HG03354 (cell line): ENCODE data around the gene CENPI.
"Not testable (repeated sequence)": the region's sequence is repeated elsewhere in the genome, so short reads cannot be mapped to it uniquely, and the experiment has no call there.

Experiments used
- ATAC-seq: cut with Tn5 transposase; IDR thresholded peaks from one replicate; pipeline ENCODE4 v1.9.1; 2021; ENCODE audit warnings: mild to moderate bottlenecking; ENCODE audit not compliant: unreplicated experiment, poor library complexity, severe bottlenecking

CENPI gene

GRCh38 chrX:101097546-101098453, at the start of gene CENPI:
Gene CENPI, plus strand, starts transcription at chrX:101098204. Its CDS starts 2,867 bp downstream, at chrX:101101071.
- ATAC-seq = peak; percentile 100

GRCh38 chrX:101051153-101051548, 46.9 kb upstream of the CENPI start:
- ATAC-seq = no peak

GRCh38 chrX:101051549-101052302, 46.3 kb upstream of the CENPI start, which contains the start of gene TRMT2B:
Gene TRMT2B, minus strand, starts transcription at chrX:101052111. Its CDS starts 9,822 bp downstream, at chrX:101042289.
- peak; percentile 93 for ATAC-seq

GRCh38 chrX:101056551-101056950, 41.5 kb upstream of the CENPI start:
- ATAC-seq = not testable (repeated sequence)

GRCh38 chrX:101057093-101057714, 40.8 kb upstream of the CENPI start:
- ATAC-seq = peak; percentile 89

- ATAC-seq = no peak
Measured at GRCh38 chrX:101062176-101062575, 35.8 kb upstream of the CENPI start.

- ATAC-seq = no peak
Measured at GRCh38 chrX:101071582-101071981, 26.4 kb upstream of the CENPI start.

GRCh38 chrX:101078716-101079598, 19.0 kb upstream of the CENPI start, which contains the start of gene TMEM35A:
Gene TMEM35A, plus strand, starts transcription at chrX:101078879. Its CDS starts 124 bp downstream, at chrX:101079003.
- ATAC-seq = no peak

- ATAC-seq = no peak
Measured at GRCh38 chrX:101079736-101080270, 18.2 kb upstream of the CENPI start.

GRCh38 chrX:101080326-101081124, 17.5 kb upstream of the CENPI start:
- ATAC-seq = no peak

GRCh38 chrX:101081231-101081630, 16.8 kb upstream of the CENPI start:
- ATAC-seq = no peak

GRCh38 chrX:101091817-101092216, 6.2 kb upstream of the CENPI start:
- no peak for ATAC-seq

GRCh38 chrX:101108284-101108683, 10.3 kb downstream of the CENPI start:
- no peak for ATAC-seq

- ATAC-seq = no peak
Measured at GRCh38 chrX:101117701-101118100, 19.7 kb downstream of the CENPI start.

GRCh38 chrX:101136235-101136634, 38.2 kb downstream of the CENPI start:
- ATAC-seq = no peak
